Activated CD8-positive, alpha-beta memory T cell treated with anti-CD3 and anti-CD28 coated beads, Interleukin-2, amount 10 ng/mL, durations not matched to agents 7 days and 5 days (primary cell): Measurements from ENCODE around the gene RBM17. TPM values are rescaled to one million over a fixed set of nuclear protein-coding genes. Genes with fewer than 3 reads are reported as not detected.
"Not testable (repeated sequence)": the region's sequence is repeated elsewhere in the genome, so short reads cannot be mapped to it uniquely, and the experiment has no call there.

Experiments used
- ATAC-seq: fragments of 150-1000 bp; cut with Tn5 transposase; one replicate; pipeline ENCODE4 v1.10.0; 2021; ENCODE audit warnings: moderate library complexity
- CTCF ChIA-PET: fragments of 350-600 bp; sonication (Branson Sonifier 250); formaldehyde crosslinking; loops from one replicate; lab custom pipeline; 2021; ENCODE audit warnings: antibody characterized with exemption; lab: Charles Lee
- DNase-seq: peaks from one replicate; pipeline ENCODE4 v3.0.0-alpha.2; 2020
- H3K27ac Mint-ChIP-seq: one replicate; pipeline ENCODE4 v1.8.0; 2021; ENCODE audit warnings: mild to moderate bottlenecking, mixed read lengths
- H3K27me3 Mint-ChIP-seq: one replicate; pipeline ENCODE4 v1.8.0; 2021; ENCODE audit warnings: mixed read lengths
- H3K36me3 Mint-ChIP-seq: one replicate; pipeline ENCODE4 v1.8.0; 2021; ENCODE audit warnings: mild to moderate bottlenecking, mixed read lengths
- H3K4me1 Mint-ChIP-seq: one replicate; pipeline ENCODE4 v1.8.0; 2021; ENCODE audit warnings: mixed read lengths
- H3K4me3 Mint-ChIP-seq: one replicate; pipeline ENCODE4 v1.8.0; 2021; ENCODE audit warnings: mild to moderate bottlenecking, moderate library complexity, mixed read lengths
- H3K9me3 Mint-ChIP-seq: one replicate; pipeline ENCODE4 v1.8.0; 2022; ENCODE audit warnings: low read depth, mixed read lengths
- total RNA-seq, 2 experiments: library from RNA; stranded (reverse); gene quantifications; one replicate each; pipeline ENCODE4 v1.2.3, GENCODE V29; 2021

Gene RBM17
- total RNA-seq, 2 experiments from 2014 or later, result 205 to 267 TPM

DNA sequence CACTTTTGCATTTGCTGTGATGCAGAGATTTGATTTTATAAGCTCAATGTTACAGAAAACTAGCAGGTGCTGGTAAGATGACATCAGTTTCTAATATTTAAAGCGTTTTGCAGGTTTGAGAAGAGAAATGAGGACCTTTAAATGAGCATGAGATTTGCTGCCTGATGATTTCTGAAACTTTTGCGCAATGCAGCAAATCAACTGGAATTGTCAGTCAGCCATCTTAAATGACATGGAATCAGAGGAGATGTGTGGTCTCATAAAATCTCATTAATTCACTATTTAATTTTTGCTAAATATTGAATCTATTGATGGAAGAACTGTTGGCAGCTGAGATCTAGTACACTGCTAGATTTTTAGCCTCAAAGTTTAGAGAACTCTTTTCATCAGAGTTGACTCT, 3.9 kb downstream of the RBM17 start:
- H3K4me1 Mint-ChIP-seq, result peaks cover 68% of the 10 kb centered on the region
- DNase-seq, result no peak
- H3K27ac Mint-ChIP-seq, result peak overlapping the region; percentile 31
- H3K27me3 Mint-ChIP-seq, result no peaks in the 10 kb centered on the region
- CTCF ChIA-PET, result interaction anchor here (1.2 to 2.4 kb wide), 4 partner anchors 10 to 313 kb away, joined by 3 to 9 read pairs (median 6); no protein-coding TSS in a partner anchor
- no peak for ATAC-seq
- no peak overlapping the region for H3K4me3 Mint-ChIP-seq
- H3K9me3 Mint-ChIP-seq, result no peaks in the 10 kb centered on the region
- peaks cover 38% of the 10 kb centered on the region for H3K36me3 Mint-ChIP-seq

DNA sequence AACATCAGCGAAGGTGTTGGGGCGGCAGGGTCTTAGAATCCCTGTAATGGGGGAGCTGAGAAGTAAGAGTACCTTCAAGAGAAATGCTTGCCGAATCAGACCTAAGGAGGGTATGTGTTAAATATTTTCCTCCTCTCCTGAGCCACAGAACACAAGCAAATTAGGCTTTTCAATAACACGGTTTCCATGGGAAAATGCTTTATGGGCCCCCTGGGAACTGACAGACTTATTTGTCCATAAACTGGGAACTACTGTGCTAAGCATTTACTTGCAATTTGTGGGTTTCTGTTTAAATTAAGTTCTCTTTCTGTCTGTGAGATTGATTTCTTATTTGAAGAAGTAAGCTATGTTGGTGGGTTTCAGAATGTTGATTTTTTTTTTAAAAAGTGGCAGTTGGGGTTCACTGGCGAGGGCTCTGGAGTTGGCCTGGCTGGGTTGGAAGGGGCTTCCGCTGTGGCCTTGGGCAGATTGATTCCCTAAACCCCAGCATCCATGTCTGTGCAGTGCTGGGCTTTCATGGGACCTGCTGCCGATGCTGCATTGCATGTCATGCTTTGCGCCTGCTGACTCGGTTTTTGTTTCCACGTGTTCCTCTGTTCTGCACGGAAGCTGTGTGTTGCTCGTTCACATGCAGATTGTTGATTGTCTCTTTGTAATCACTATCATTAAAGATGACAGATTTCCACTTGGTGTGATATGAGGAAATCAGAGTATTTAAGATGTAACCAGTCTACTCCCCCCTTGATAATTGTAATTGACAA, 7.2 kb downstream of the RBM17 start:
- peaks cover 46% of the 10 kb centered on the region for H3K36me3 Mint-ChIP-seq
- DNase-seq (no peak), ATAC-seq (no peak)
- H3K27me3 Mint-ChIP-seq, result no peaks in the 10 kb centered on the region
- no peak overlapping the region for H3K4me3 Mint-ChIP-seq
- CTCF ChIA-PET, result interaction anchor here (0.9 to 2.8 kb wide), 4 partner anchors 10 to 311 kb away, joined by 3 to 7 read pairs (median 4); partner anchors contain the start of gene PFKFB3
- H3K27ac Mint-ChIP-seq, result no peak overlapping the region
- H3K4me1 Mint-ChIP-seq, result peaks cover 54% of the 10 kb centered on the region
- H3K9me3 Mint-ChIP-seq, result no peaks in the 10 kb centered on the region

- Mint-ChIP-seq H3K9me3 (no peaks in the 10 kb centered on the region), H3K36me3 (peaks cover 46% of the 10 kb centered on the region), H3K27me3 (no peaks in the 10 kb centered on the region), H3K4me1 (peaks cover 47% of the 10 kb centered on the region), H3K4me3 (no peak overlapping the region), H3K27ac (peak overlapping the region; percentile 59)
- no peak for ATAC-seq
- CTCF ChIA-PET, result interaction anchor here (0.9 to 2.8 kb wide), 3 partner anchors 9 to 309 kb away, joined by 3 to 7 read pairs (median 6); no protein-coding TSS in a partner anchor
- DNase-seq, result no peak
Observed at GRCh38 chr10:6097063-6097462, 8.2 kb downstream of the RBM17 start.

- no peak for ATAC-seq
- CTCF ChIA-PET, result no interaction called here
- H3K4me1 Mint-ChIP-seq, result peaks cover 43% of the 10 kb centered on the region
- no peak for DNase-seq
- no peak overlapping the region for H3K4me3 Mint-ChIP-seq
- no peak overlapping the region for H3K27ac Mint-ChIP-seq
- H3K9me3 Mint-ChIP-seq, result no peaks in the 10 kb centered on the region
- peaks cover 54% of the 10 kb centered on the region for H3K36me3 Mint-ChIP-seq
- no peaks in the 10 kb centered on the region for H3K27me3 Mint-ChIP-seq
Observed at GRCh38 chr10:6098156-6098555, 9.3 kb downstream of the RBM17 start.

GRCh38 chr10:6100370-6100769, 11.5 kb downstream of the RBM17 start:
- peaks cover 30% of the 10 kb centered on the region for H3K4me1 Mint-ChIP-seq
- peak overlapping the region; percentile 22 for H3K27ac Mint-ChIP-seq
- peaks cover 52% of the 10 kb centered on the region for H3K36me3 Mint-ChIP-seq
- no peaks in the 10 kb centered on the region for H3K27me3 Mint-ChIP-seq
- DNase-seq (no peak), ATAC-seq (no peak)
- no peaks in the 10 kb centered on the region for H3K9me3 Mint-ChIP-seq
- CTCF ChIA-PET, result interaction anchor here (0.8 to 1.6 kb wide), 3 partner anchors 8 to 301 kb away, joined by 4 to 5 read pairs (median 4); no protein-coding TSS in a partner anchor
- H3K4me3 Mint-ChIP-seq, result no peak overlapping the region

- no peak overlapping the region for H3K27ac Mint-ChIP-seq
- CTCF ChIA-PET, result interaction anchor here (1.3 to 1.6 kb wide), 2 partner anchors 11 to 301 kb away, joined by 4 to 5 read pairs; no protein-coding TSS in a partner anchor
- DNase-seq, result no peak
- H3K4me1 Mint-ChIP-seq, result peaks cover 25% of the 10 kb centered on the region
- H3K9me3 Mint-ChIP-seq, result no peaks in the 10 kb centered on the region
- ATAC-seq, result no peak
- no peaks in the 10 kb centered on the region for H3K27me3 Mint-ChIP-seq
- no peak overlapping the region for H3K4me3 Mint-ChIP-seq
- peaks cover 57% of the 10 kb centered on the region for H3K36me3 Mint-ChIP-seq
Observed at GRCh38 chr10:6101181-6101580, 12.3 kb downstream of the RBM17 start.

- Mint-ChIP-seq H3K27ac (no peak overlapping the region), H3K4me3 (no peak overlapping the region), H3K4me1 (peaks cover 22% of the 10 kb centered on the region), H3K9me3 (no peaks in the 10 kb centered on the region), H3K36me3 (peaks cover 59% of the 10 kb centered on the region), H3K27me3 (no peaks in the 10 kb centered on the region)
- CTCF ChIA-PET, result no interaction called here
- ATAC-seq, result no peak
- no peak for DNase-seq
Observed at GRCh38 chr10:6102128-6102527, 13.3 kb downstream of the RBM17 start.

- DNase-seq (no peak), ATAC-seq (no peak)
- CTCF ChIA-PET, result no interaction called here
- peaks cover 55% of the 10 kb centered on the region for H3K36me3 Mint-ChIP-seq
- H3K4me3 Mint-ChIP-seq, result no peak overlapping the region
- no peaks in the 10 kb centered on the region for H3K27me3 Mint-ChIP-seq
- H3K27ac Mint-ChIP-seq, result no peak overlapping the region
- peaks cover 17% of the 10 kb centered on the region for H3K4me1 Mint-ChIP-seq
- H3K9me3 Mint-ChIP-seq, result no peaks in the 10 kb centered on the region
Observed at GRCh38 chr10:6103591-6103990, 14.8 kb downstream of the RBM17 start.

- H3K4me3 Mint-ChIP-seq, ATAC-seq, H3K9me3 Mint-ChIP-seq, H3K27ac Mint-ChIP-seq, H3K27me3 Mint-ChIP-seq, DNase-seq: not testable (repeated sequence)
- H3K4me1 Mint-ChIP-seq, result peaks cover 33% of the 10 kb centered on the region
- CTCF ChIA-PET, result interaction anchor here (1.0 to 4.1 kb wide), 8 partner anchors 17 to 298 kb away, joined by 3 to 25 read pairs (median 6); partner anchors contain the start of gene PFKFB3
- H3K36me3 Mint-ChIP-seq, result peaks cover 67% of the 10 kb centered on the region
Observed at GRCh38 chr10:6107616-6108015, 18.8 kb downstream of the RBM17 start.

- H3K27ac Mint-ChIP-seq, result no peak overlapping the region
- peaks cover 69% of the 10 kb centered on the region for H3K36me3 Mint-ChIP-seq
- CTCF ChIA-PET, result interaction anchor here (0.6 to 4.1 kb wide), 17 partner anchors 8 to 301 kb away, joined by 3 to 25 read pairs (median 4); partner anchors contain the start of gene PFKFB3
Observed at GRCh38 chr10:6108072-6108471, 19.2 kb downstream of the RBM17 start.

DNA sequence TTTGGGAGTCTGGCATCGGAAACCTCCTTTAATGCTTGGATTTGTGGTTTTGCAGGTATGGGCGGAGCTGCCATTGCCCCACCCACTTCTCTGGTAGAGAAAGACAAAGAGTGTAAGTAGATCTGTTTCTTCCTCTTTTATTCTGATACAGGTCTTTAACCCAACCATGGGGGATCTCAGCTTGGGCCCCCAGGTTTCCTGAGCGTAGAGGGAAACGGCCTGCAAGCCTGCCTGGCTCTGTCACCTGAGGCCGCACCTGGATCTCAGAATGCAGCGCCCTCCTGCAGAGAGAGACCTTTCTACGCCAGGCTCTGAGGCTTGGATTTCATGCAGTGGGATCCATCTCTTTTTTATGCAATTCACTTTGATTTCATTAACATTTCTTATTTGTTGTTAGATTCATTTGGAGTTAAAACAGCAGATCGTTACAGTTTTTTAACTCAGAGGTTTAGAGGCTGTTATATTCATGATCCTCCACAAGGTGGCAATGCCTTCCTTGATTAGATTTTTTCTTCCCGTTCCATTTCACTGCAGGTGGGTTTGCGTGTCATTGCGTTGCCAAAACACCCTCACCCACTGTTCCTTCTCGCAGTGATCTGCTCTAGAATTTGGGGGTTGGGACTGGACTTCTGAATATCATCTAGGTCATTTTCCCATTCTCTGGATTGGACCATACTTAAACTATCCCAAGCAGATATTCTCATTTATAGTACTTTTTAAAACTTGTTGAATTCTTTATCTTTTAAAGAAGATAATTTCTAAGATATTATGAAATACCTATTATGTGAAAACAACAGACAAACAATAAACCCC, 20.0 kb downstream of the RBM17 start:
- CTCF ChIA-PET, result interaction anchor here (0.6 to 4.1 kb wide), 19 partner anchors 8 to 300 kb away, joined by 3 to 25 read pairs (median 4); partner anchors contain the start of gene PFKFB3

More at GRCh38 chr10:6108072-6108471, 19.2 kb downstream of the RBM17 start:
- no peaks in the 10 kb centered on the region for H3K27me3 Mint-ChIP-seq
- peaks cover 33% of the 10 kb centered on the region for H3K4me1 Mint-ChIP-seq
- DNase-seq (no peak), ATAC-seq (no peak)
- no peak overlapping the region for H3K4me3 Mint-ChIP-seq
- no peaks in the 10 kb centered on the region for H3K9me3 Mint-ChIP-seq

DNA sequence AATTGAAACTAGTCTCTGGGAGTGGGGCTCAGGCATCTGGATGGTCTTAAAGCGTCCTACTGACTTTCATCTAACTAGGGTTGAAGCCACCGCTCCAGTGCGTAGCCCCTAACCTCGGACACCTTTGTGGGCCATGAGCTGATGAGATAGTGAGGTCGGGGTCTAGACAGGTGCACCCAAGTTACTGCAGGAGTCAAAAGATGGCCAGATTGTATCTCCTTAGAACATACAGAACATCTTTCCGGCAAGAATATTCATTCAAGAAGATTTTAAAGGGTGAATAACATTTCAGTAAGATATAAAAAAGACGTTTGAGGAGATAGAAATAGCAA, 20.6 kb downstream of the RBM17 start:
- no peaks in the 10 kb centered on the region for H3K9me3 Mint-ChIP-seq
- no peaks in the 10 kb centered on the region for H3K27me3 Mint-ChIP-seq
- CTCF ChIA-PET, result interaction anchor here (0.8 to 3.4 kb wide), 9 partner anchors 11 to 300 kb away, joined by 3 to 22 read pairs (median 5); partner anchors contain the start of gene PFKFB3
- H3K27ac Mint-ChIP-seq, result peak overlapping the region; percentile 53
- ATAC-seq, result no peak
- H3K36me3 Mint-ChIP-seq, result peaks cover 78% of the 10 kb centered on the region
- DNase-seq, result no peak
- H3K4me3 Mint-ChIP-seq, result no peak overlapping the region
- H3K4me1 Mint-ChIP-seq, result peaks cover 39% of the 10 kb centered on the region

More for the DNA sequence above, 20.0 kb downstream of the RBM17 start:
- ATAC-seq (peak; percentile 53), DNase-seq (peak; percentile 54)
- Mint-ChIP-seq H3K27me3 (no peaks in the 10 kb centered on the region), H3K27ac (peak overlapping the region; percentile 77), H3K4me1 (peaks cover 34% of the 10 kb centered on the region), H3K9me3 (no peaks in the 10 kb centered on the region), H3K36me3 (peaks cover 76% of the 10 kb centered on the region), H3K4me3 (no peak overlapping the region)

DNA sequence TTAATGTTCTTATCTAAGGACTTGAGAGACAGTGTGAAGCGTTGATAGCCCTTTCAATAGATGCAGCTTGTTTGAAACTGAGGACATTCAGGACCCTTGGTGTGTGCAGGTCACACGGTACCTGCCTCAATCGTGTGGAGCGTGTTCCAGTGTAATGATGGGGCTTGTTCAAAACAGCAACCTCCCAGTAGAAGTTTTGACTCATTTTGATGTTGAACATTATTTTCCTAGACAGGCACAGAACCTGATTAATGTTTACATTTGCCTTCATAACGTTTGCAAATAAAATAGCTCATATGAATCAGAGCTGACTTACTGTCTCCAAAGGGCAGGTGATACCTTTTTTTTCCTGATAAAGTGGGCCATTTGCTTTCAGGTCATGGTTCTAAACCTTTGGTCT, 21.3 kb downstream of the RBM17 start:
- peaks cover 75% of the 10 kb centered on the region for H3K36me3 Mint-ChIP-seq
- no peaks in the 10 kb centered on the region for H3K9me3 Mint-ChIP-seq
- no peak overlapping the region for H3K4me3 Mint-ChIP-seq
- ATAC-seq, result no peak
- peaks cover 44% of the 10 kb centered on the region for H3K4me1 Mint-ChIP-seq
- no peaks in the 10 kb centered on the region for H3K27me3 Mint-ChIP-seq
- H3K27ac Mint-ChIP-seq, result peak overlapping the region; percentile 53
- no peak for DNase-seq
- CTCF ChIA-PET, result interaction anchor here (1.0 to 3.4 kb wide), 8 partner anchors 9 to 300 kb away, joined by 3 to 22 read pairs (median 4); partner anchors contain the start of gene PFKFB3
